Kidney (tissue), 14 donors: ENCODE measurements around the gene MAPK8. TPM values are rescaled to one million over a fixed set of nuclear protein-coding genes. Genes with fewer than 3 reads are reported as not detected.
A peak's percentile ranks its signal among the peaks of the same experiment; 100 is the strongest.

Experiments used
- DNase-seq, 5 donors: peaks; one replicate each; pipeline ENCODE4 v3.0.0-alpha.2; 2013 to 2020
- FAIRE-seq: peaks from 2 replicates; lab custom pipeline; 2012; peaks lifted over from hg19 to GRCh38; lab: Jason Lieb, UNC
- H3K27ac ChIP-seq, 2 donors: one replicate each; pipeline ENCODE4 v1.7.0; 2013; ENCODE audit warnings: low read depth in 2 of 2, low read length in 2 of 2, inconsistent platforms in 1 of 2
- H3K27me3 ChIP-seq: one replicate; pipeline ENCODE4 v1.7.1; 2013; ENCODE audit warnings: low read length, inconsistent platforms; ENCODE audit not compliant: control insufficient read depth, insufficient read depth
- H3K36me3 ChIP-seq, 3 donors: one replicate each; pipeline versions ENCODE4 v1.7.0 to v1.7.1; 2013; ENCODE audit warnings: low read length in 3 of 3, control low read depth in 1 of 3, inconsistent platforms in 1 of 3; ENCODE audit not compliant: insufficient read depth in 3 of 3, control insufficient read depth in 2 of 3
- H3K4me1 ChIP-seq, 3 donors: one replicate each; pipeline versions ENCODE4 v1.7.0 to v1.7.1; 2013; ENCODE audit warnings: low read length in 3 of 3, inconsistent platforms in 1 of 3, low read depth in 1 of 3; ENCODE audit not compliant: control insufficient read depth in 2 of 3, insufficient read depth in 2 of 3
- H3K4me3 ChIP-seq, 3 donors: one replicate each; pipeline versions ENCODE4 v1.7.0 to v1.8.1; 2013; ENCODE audit warnings: low read length in 3 of 3, control low read depth in 1 of 3, inconsistent platforms in 1 of 3
- H3K9ac ChIP-seq, 3 donors: one replicate each; pipeline versions ENCODE4 v1.7.0 to v1.7.1; 2013; ENCODE audit warnings: low read length in 3 of 3, control low read depth in 1 of 3, inconsistent platforms in 1 of 3
- H3K9me3 ChIP-seq, 3 donors: one replicate each; pipeline versions ENCODE4 v1.7.0 to v1.7.1; 2013; ENCODE audit warnings: low read length in 3 of 3, control low read depth in 1 of 3, inconsistent platforms in 1 of 3; ENCODE audit not compliant: control insufficient read depth in 2 of 3, insufficient read depth in 1 of 3
- intact Hi-C: fragments of 100-400 bp; cut with DNase I; formaldehyde crosslinking; loops from one replicate; pipeline ENCODE4 v1.11.1; 2022
- polyA plus RNA-seq: library from polyadenylated mRNA; stranded (reverse); fragments of 350-450 nt; fragmentation: Illumina TruSeq; extraction: RNeasy Lipid Tissue Mini Kit (QIAGEN cat#74804); gene quantifications from one replicate; pipeline ENCODE4 v1.2.3, GENCODE V29; 2014; ENCODE audit warnings: low read depth, low replicate concordance; ENCODE audit not compliant: insufficient read depth
- total RNA-seq: library from RNA; stranded (reverse); fragmentation: NEBNext Ultra II Directional; extraction: Animal tissue kit (Norgen Biotek cat#: 25700); gene quantifications from one replicate; pipeline ENCODE4 v1.2.1, GENCODE V29; 2021
- TF ChIP-seq, protein P1 (sequence below): IDR thresholded peaks from 3 replicates; pipeline ENCODE4 v1.5.1; 2012; ENCODE audit warnings: mild to moderate bottlenecking, moderate library complexity, borderline replicate concordance; ENCODE audit not compliant: insufficient read depth; ENCODE audit errors: extremely low read depth
- donor health status: control.
- donor health status: control.
- donor health status: control.
- donor health status: control.
- donor health status: control.
- donor health status: DM: yes; HTN: yes; CAD: no.
- donor health status: Normal renal cell carcinoma (clear cell type).

The MAPK8 gene
- total and polyA plus RNA-seq, 2 donors from 2014 or later: 17.0 to 36.7 TPM

DNA sequence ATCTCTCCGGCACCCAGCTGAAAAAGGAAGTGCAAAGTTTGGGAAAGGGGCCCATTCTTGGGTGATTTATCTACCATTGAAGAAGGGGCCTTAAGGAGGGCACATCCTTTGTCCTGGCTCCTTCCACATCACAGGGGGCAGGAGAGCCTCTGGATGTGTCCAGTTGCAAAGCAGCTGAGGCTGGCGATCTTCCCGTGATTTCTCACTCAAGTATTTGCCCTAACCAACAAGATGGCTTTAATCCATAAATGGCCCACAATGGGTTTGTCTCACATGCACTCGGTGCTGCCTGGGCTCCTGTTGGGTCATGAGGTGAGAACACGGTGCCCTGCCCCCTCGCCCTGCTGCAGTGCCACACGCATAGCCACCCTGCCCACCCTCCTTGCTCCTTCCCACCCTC, 17.8 kb upstream of the MAPK8 start:
- no peaks in the 10 kb centered on the region for H3K27me3 ChIP-seq
- peaks cover 0 to 15% (median 10%) of the 10 kb centered on the region in 3 donors for H3K4me1 ChIP-seq
- no peaks in the 10 kb centered on the region for H3K36me3 ChIP-seq
- TF ChIP-seq, protein P1, sequence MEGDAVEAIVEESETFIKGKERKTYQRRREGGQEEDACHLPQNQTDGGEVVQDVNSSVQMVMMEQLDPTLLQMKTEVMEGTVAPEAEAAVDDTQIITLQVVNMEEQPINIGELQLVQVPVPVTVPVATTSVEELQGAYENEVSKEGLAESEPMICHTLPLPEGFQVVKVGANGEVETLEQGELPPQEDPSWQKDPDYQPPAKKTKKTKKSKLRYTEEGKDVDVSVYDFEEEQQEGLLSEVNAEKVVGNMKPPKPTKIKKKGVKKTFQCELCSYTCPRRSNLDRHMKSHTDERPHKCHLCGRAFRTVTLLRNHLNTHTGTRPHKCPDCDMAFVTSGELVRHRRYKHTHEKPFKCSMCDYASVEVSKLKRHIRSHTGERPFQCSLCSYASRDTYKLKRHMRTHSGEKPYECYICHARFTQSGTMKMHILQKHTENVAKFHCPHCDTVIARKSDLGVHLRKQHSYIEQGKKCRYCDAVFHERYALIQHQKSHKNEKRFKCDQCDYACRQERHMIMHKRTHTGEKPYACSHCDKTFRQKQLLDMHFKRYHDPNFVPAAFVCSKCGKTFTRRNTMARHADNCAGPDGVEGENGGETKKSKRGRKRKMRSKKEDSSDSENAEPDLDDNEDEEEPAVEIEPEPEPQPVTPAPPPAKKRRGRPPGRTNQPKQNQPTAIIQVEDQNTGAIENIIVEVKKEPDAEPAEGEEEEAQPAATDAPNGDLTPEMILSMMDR: no peak
- FAIRE-seq (no peak), DNase-seq (no peak)
- peaks cover 0 to 5% (median 0%) of the 10 kb centered on the region in 3 donors for H3K9me3 ChIP-seq
- H3K9ac ChIP-seq: no peak overlapping the region
- no peak overlapping the region for H3K4me3 ChIP-seq
- H3K27ac ChIP-seq: peak overlapping the region in 1 of 2 donors; percentile 47
- intact Hi-C loops: no loop called here

DNA sequence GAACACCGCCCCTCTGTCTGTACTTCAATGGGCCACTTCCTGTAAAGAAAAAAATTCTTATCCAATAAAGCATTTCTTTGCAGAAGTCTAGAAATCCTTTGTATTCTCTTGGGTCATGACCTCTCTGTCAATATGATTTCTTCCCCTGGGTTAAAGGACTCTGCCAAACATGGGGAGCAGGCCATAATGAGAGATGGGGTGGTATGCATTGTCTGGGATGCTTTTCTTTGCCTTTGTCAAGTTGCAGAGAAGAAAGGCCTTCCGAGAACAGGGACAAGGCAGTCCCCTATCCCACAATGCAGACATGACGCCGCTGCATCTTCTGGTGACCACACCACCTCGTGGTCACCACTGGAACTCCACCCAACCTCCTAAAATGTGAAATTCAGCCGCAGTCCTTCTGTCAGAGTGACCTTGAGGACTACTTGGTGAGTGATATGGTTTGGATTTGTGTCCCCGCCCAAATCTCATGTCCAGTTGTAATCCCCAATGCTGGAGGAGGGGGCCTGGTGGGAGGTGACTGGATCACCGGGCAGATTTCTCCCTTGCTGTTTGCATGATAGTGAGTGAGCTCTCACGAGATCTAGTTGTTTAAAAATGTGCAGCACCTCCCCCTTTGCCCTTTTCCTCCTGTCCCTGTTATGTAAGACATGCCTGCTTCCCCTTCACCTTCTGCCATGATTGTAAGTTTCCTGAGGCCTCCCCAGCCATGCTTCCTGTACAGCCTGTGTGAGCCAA, 16.8 kb upstream of the MAPK8 start:
- H3K36me3 ChIP-seq: no peaks in the 10 kb centered on the region
- FAIRE-seq: no peak
- intact Hi-C loops: no loop called here
- DNase-seq: peak in 4 of 5 donors; percentile 66 to 77 (median 72)
- TF ChIP-seq, protein P1: peak; percentile 84
- no peak overlapping the region for H3K27ac ChIP-seq
- H3K27me3 ChIP-seq: no peaks in the 10 kb centered on the region
- H3K9ac ChIP-seq: no peak overlapping the region
- H3K9me3 ChIP-seq: no peaks in the 10 kb centered on the region
- H3K4me1 ChIP-seq: peaks cover 0 to 15% (median 10%) of the 10 kb centered on the region in 3 donors
- no peak overlapping the region for H3K4me3 ChIP-seq

- H3K27me3 ChIP-seq: no peaks in the 10 kb centered on the region
- H3K36me3 ChIP-seq: no peaks in the 10 kb centered on the region
- TF ChIP-seq, protein P1: no peak
- peaks cover 0 to 15% (median 10%) of the 10 kb centered on the region in 3 donors for H3K4me1 ChIP-seq
- DNase-seq: no peak
- H3K27ac ChIP-seq: no peak overlapping the region
- FAIRE-seq: no peak
- no peak overlapping the region for H3K9ac ChIP-seq
- no peaks in the 10 kb centered on the region for H3K9me3 ChIP-seq
- no peak overlapping the region for H3K4me3 ChIP-seq
- intact Hi-C loops: no loop called here
These were observed 16.2 kb upstream of the MAPK8 start for GRCh38 chr10:48290286-48290685.
